ENCODE results near the gene TMEM184C.

GRCh38 chr4:147594107-147594506, 23.1 kb upstream of the TMEM184C start:
- TF ChIP-seq, protein P1, sequence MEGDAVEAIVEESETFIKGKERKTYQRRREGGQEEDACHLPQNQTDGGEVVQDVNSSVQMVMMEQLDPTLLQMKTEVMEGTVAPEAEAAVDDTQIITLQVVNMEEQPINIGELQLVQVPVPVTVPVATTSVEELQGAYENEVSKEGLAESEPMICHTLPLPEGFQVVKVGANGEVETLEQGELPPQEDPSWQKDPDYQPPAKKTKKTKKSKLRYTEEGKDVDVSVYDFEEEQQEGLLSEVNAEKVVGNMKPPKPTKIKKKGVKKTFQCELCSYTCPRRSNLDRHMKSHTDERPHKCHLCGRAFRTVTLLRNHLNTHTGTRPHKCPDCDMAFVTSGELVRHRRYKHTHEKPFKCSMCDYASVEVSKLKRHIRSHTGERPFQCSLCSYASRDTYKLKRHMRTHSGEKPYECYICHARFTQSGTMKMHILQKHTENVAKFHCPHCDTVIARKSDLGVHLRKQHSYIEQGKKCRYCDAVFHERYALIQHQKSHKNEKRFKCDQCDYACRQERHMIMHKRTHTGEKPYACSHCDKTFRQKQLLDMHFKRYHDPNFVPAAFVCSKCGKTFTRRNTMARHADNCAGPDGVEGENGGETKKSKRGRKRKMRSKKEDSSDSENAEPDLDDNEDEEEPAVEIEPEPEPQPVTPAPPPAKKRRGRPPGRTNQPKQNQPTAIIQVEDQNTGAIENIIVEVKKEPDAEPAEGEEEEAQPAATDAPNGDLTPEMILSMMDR (conservative IDR thresholded peaks at IDR 0.05; ENCODE audit: low read length) = no peak
- no peak for TF ChIP-seq EZH2phosphoT487 (IDR thresholded peaks at IDR 0.05; ENCODE audit: borderline replicate concordance, low read depth, low read length)

All from OCI-LY7 (cell line).